HEK293T (cell line): Measurements from ENCODE around the gene PARP8.

Experiments used
- CTCF ChIA-PET: fragments of 350-600 bp; formaldehyde crosslinking; extraction: SDS; loops from one replicate; lab custom pipeline; 2021; ENCODE audit warnings: antibody characterized with exemption, inconsistent platforms; lab: Yijun Ruan, JAX
- POLR2A ChIA-PET: fragments of 350-600 bp; formaldehyde crosslinking; extraction: SDS; loops from one replicate; lab custom pipeline; 2020; ENCODE audit warnings: antibody characterized with exemption, inconsistent platforms; lab: Yijun Ruan, JAX
- DNase-seq: peaks from one replicate; pipeline ENCODE4 v3.0.0; 2012; ENCODE audit warnings: mixed read lengths; ENCODE audit errors: extremely low spot score
- ARNT ChIP-seq: fragments of 450-650 bp; IDR thresholded peaks from 2 replicates; pipeline ENCODE4 v1.6.1; 2017; ENCODE audit warnings: mild to moderate bottlenecking
- BHLHE40 ChIP-seq: fragments of 450-650 bp; IDR thresholded peaks from 2 replicates; pipeline ENCODE4 v1.6.1; 2016; ENCODE audit warnings: mild to moderate bottlenecking, moderate library complexity, borderline replicate concordance
- CTBP1 ChIP-seq: fragments of 450-650 bp; IDR thresholded peaks from 2 replicates; pipeline ENCODE4 v1.6.1; 2016; ENCODE audit warnings: borderline replicate concordance
- ELF4 ChIP-seq: fragments of 450-650 bp; IDR thresholded peaks from 2 replicates; pipeline ENCODE4 v1.6.1; 2017; ENCODE audit warnings: antibody characterized with exemption
- FOXA1 ChIP-seq: fragments of 450-650 bp; IDR thresholded peaks from 2 replicates; pipeline ENCODE4 v1.6.1; 2016; ENCODE audit warnings: mild to moderate bottlenecking
- FOXK2 ChIP-seq: fragments of 450-650 bp; IDR thresholded peaks from 2 replicates; pipeline ENCODE4 v1.6.1; 2016; ENCODE audit warnings: mild to moderate bottlenecking
- FOXM1 ChIP-seq: fragments of 450-650 bp; IDR thresholded peaks from 2 replicates; pipeline ENCODE4 v1.6.1; 2017; ENCODE audit warnings: mild to moderate bottlenecking, borderline replicate concordance
- HDGF ChIP-seq: fragments of 450-650 bp; IDR thresholded peaks from 2 replicates; pipeline ENCODE4 v1.6.1; 2017; ENCODE audit warnings: antibody characterized with exemption, borderline replicate concordance
- L3MBTL2 ChIP-seq: fragments of 450-650 bp; conservative IDR thresholded peaks from 2 replicates; pipeline ENCODE4 v1.6.1; 2016; ENCODE audit warnings: mild to moderate bottlenecking
- LEF1 ChIP-seq: fragments of 450-650 bp; IDR thresholded peaks from 2 replicates; pipeline ENCODE4 v1.6.1; 2017; ENCODE audit warnings: mild to moderate bottlenecking, borderline replicate concordance
- NFRKB ChIP-seq: fragments of 450-650 bp; IDR thresholded peaks from 2 replicates; pipeline ENCODE4 v1.6.1; 2016; ENCODE audit warnings: mild to moderate bottlenecking, moderate library complexity
- SP1 ChIP-seq: fragments of 450-650 bp; IDR thresholded peaks from 2 replicates; pipeline ENCODE4 v1.6.1; 2017
- SUZ12 ChIP-seq: fragments of 450-650 bp; IDR thresholded peaks from 2 replicates; pipeline ENCODE4 v1.6.1; 2016; ENCODE audit warnings: mild to moderate bottlenecking
- TARDBP ChIP-seq: fragments of 450-650 bp; IDR thresholded peaks from 2 replicates; pipeline ENCODE4 v1.6.1; 2016
- ZNF384 ChIP-seq: fragments of 450-650 bp; IDR thresholded peaks from 2 replicates; pipeline ENCODE4 v1.6.1; 2016
- TF ChIP-seq, protein P1 (sequence below): fragments of 450-650 bp; IDR thresholded peaks from 2 replicates; pipeline ENCODE4 v1.6.1; 2016

The PARP8 gene

DNA sequence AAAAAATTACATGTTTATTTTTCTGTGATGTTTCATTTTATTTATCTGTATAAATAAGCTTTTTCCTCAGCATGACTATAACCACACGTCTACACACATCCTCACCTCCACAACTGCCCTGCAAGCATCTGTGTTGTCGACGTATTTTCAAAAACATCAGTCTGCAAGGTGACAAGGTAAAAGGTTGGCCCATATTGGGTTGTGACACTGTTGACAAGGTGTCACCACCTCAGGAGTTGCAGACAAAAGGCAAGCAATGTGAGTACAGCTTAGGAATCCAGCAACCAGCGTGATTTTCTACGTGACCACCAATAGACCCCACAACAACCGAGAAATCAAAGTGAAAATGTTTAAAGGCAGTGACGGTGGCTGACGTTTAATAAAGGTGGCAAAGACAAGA lies 187.6 kb downstream of the PARP8 start:
- CTCF ChIA-PET = no interaction called here

DNA sequence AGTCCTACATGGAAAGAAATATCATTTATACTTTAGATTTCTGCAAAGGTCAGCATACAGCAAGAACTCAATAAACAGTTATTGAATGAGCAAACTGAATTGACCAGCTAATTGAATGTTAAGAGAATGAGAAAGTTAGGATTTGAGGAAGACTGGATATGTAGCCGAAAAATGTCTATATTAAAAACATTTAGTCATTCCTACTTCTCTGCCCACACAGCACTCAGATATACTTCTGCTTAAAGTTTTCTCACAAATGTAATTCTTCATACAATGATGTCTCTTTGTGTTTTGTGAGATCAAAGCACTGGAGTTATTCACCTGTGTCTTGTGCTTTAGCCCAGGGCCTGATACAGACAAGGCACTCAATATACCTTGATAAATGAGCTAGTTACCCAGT lies 188.6 kb downstream of the PARP8 start:
- POLR2A ChIA-PET = no interaction called here
- no peak for TF ChIP-seq SUZ12
- TF ChIP-seq, protein P1, sequence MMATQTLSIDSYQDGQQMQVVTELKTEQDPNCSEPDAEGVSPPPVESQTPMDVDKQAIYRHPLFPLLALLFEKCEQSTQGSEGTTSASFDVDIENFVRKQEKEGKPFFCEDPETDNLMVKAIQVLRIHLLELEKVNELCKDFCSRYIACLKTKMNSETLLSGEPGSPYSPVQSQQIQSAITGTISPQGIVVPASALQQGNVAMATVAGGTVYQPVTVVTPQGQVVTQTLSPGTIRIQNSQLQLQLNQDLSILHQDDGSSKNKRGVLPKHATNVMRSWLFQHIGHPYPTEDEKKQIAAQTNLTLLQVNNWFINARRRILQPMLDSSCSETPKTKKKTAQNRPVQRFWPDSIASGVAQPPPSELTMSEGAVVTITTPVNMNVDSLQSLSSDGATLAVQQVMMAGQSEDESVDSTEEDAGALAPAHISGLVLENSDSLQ = no peak
- no peak for TF ChIP-seq SP1
- TF ChIP-seq L3MBTL2 = no peak
- no peak for TF ChIP-seq TARDBP
- no peak for TF ChIP-seq LEF1
- no peak for TF ChIP-seq FOXA1
- TF ChIP-seq ARNT = no peak
- no peak for TF ChIP-seq ZNF384
- no peak for TF ChIP-seq CTBP1
- no peak for TF ChIP-seq NFRKB
- no peak for TF ChIP-seq HDGF
- TF ChIP-seq FOXM1 = no peak
- TF ChIP-seq BHLHE40 = no peak
- no peak for TF ChIP-seq ELF4
- no peak for TF ChIP-seq FOXK2
- CTCF ChIA-PET = no interaction called here
- DNase-seq = no peak

More for the DNA sequence above, 187.6 kb downstream of the PARP8 start:
- no peak for DNase-seq
- POLR2A ChIA-PET = no interaction called here
- TF ChIP-seq HDGF = no peak
- no peak for TF ChIP-seq ZNF384
- no peak for TF ChIP-seq L3MBTL2
- no peak for TF ChIP-seq NFRKB
- no peak for TF ChIP-seq ELF4
- no peak for TF ChIP-seq BHLHE40
- TF ChIP-seq, protein P1 = no peak
- no peak for TF ChIP-seq TARDBP
- no peak for TF ChIP-seq FOXK2
- no peak for TF ChIP-seq SUZ12
- no peak for TF ChIP-seq CTBP1
- TF ChIP-seq FOXA1 = no peak

DNA sequence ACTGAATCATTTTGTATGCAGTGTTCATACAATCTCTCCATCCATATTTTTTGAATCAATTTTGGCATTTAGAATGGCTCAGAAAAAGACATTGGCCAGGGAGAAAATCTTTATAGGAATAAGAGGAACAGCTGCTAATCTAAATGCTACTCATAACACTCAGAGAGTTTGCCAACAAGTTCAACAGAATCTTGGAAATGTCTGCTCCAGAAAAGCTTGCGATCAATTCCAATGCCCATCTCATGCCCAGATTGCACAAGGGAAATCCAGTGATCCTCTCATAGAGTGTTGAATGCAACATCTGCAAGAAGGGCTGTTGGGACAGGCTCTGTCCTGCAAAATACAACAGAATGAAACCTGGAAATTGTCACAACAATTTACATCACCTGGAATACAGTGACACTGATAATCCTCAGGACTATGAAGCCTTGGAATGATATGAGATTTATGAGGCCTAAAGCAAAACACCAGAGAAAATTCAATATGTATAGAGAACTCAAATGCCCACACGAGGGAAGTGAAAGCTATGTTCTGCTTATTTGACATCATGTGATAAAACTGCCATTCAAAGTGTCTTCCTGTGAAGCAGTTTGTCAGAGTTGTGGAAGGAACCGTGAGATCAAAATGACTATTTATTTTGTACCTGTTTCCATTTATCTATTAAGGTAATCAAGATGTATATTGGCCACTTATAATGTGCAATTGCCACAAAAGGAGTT lies 190.1 kb downstream of the PARP8 start:
- no peak for TF ChIP-seq FOXA1
- TF ChIP-seq ELF4 = no peak
- TF ChIP-seq FOXM1 = no peak
- no peak for TF ChIP-seq TARDBP
- TF ChIP-seq SP1 = no peak
- no peak for TF ChIP-seq LEF1
- TF ChIP-seq BHLHE40 = no peak
- no peak for TF ChIP-seq CTBP1
- no peak for TF ChIP-seq L3MBTL2
- TF ChIP-seq FOXK2 = no peak
- no peak for TF ChIP-seq SUZ12
- TF ChIP-seq, protein P1 = no peak
- DNase-seq = no peak
- ChIA-PET CTCF (no interaction called here), POLR2A (no interaction called here)

DNA sequence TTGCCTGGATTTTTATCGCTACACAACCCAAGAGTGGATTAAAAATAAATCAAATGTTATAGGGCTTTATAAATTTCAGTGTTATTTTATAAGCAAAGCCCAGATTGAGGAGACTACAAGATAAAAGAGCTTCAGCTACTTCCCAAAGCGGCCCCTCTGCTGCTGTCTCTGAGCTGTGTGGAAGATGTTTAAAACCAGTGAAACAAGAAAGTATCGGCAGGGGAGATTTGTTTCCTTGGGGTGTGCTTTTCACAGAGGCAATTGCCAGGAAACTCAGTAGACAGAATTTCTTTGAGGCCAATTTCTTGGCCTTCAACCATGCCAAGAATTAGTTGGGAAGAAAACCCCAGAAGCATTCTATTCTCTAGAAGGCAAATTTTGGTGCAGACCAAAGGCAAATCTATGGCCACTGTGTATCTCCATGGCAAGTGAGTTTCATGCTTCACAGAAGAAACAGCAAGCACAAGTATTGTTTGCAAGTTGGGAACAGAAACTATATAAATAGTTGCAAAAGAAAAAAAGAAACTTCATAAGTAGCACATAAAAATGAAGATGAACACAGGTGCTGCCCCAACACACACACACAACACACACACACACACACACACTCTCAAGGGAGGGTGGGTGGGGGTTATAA lies 197.2 kb downstream of the PARP8 start:
- ChIA-PET POLR2A (no interaction called here), CTCF (interaction anchor here (0.6 kb wide), 1 partner anchor 543 kb away, joined by 3 read pairs; no protein-coding TSS in a partner anchor)
- no peak for TF ChIP-seq ZNF384
- TF ChIP-seq BHLHE40 = no peak
- TF ChIP-seq LEF1 = no peak
- TF ChIP-seq TARDBP = no peak
- no peak for DNase-seq

DNA sequence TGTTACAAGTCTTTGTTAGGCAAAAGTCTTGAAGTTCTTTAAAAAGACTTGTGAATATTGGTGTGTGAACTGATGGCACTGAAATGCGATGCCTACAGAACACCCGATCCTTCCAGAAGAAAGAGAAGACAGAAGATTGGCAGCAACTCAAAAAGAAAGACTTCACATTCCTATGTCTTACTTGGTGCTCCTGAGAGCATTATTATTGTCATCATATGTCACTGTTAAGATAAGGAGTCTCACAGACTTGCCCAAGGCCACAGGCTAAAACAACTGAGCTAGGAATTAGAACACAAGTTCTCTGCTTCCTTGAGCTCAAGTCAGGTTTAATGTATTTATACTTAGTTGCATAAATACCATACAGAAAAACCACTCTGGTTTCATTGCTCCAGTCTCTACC lies 198.0 kb downstream of the PARP8 start:
- CTCF ChIA-PET = no interaction called here
- TF ChIP-seq NFRKB (no peak), CTBP1 (no peak), HDGF (no peak), FOXK2 (no peak), L3MBTL2 (no peak), SP1 (no peak), SUZ12 (no peak), LEF1 (no peak)
- no peak for DNase-seq
- POLR2A ChIA-PET = no interaction called here

DNA sequence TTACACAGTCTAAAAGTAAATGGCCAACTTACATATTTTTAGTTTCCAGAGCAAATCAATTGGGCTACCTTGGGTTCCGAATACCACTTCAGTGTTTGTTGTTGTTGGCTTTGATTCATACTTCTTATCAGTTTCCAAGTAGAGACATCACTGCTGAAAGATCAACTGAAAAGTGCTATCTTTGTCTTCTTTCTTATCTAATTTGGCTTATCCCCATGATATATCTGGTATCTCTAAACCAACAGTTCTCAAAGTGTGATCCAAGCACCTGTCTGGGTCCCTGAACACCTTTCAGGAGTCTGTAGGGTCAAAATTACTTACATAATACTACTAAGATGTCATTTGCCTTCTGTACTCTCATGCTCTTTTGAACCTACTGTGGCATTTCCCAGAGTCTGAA lies 200.0 kb downstream of the PARP8 start:
- POLR2A ChIA-PET = no interaction called here
- TF ChIP-seq HDGF = no peak
- no peak for TF ChIP-seq FOXK2
- no peak for TF ChIP-seq ELF4
- TF ChIP-seq ZNF384 = no peak
- no peak for TF ChIP-seq SP1
- TF ChIP-seq CTBP1 = no peak
- no peak for TF ChIP-seq BHLHE40
- no peak for TF ChIP-seq TARDBP
- TF ChIP-seq ARNT = no peak
- TF ChIP-seq, protein P1 = no peak
- TF ChIP-seq FOXM1 = no peak
- no peak for TF ChIP-seq LEF1
- DNase-seq = no peak
- CTCF ChIA-PET = no interaction called here
